ENCODE measurements around the gene ANKK1. TPM values are rescaled to one million over a fixed set of nuclear protein-coding genes. Genes with fewer than 3 reads are reported as not detected.
A peak's percentile ranks its signal among the peaks of the same experiment; 100 is the strongest.

The ANKK1 gene
- total RNA-seq, 1 donor from 2014 or later: 0.18 TPM

- no peaks in the 10 kb centered on the region for H3K9me3 Mint-ChIP-seq (ENCODE audit: unreplicated experiment)
- H3K27me3 Mint-ChIP-seq (ENCODE audit: unreplicated experiment): no peaks in the 10 kb centered on the region
- H3K27ac Mint-ChIP-seq (ENCODE audit: unreplicated experiment): no peak overlapping the region
- H3K4me1 Mint-ChIP-seq (ENCODE audit: unreplicated experiment): peaks cover 2% of the 10 kb centered on the region
- DNase-seq (ENCODE audit: low spot score): no peak
- H3K4me3 Mint-ChIP-seq (ENCODE audit: unreplicated experiment): no peak overlapping the region
- no peaks in the 10 kb centered on the region for H3K36me3 Mint-ChIP-seq (ENCODE audit: low read depth, unreplicated experiment)
- TF ChIP-seq CTCF (IDR thresholded peaks at IDR 0.05; ENCODE audit: unreplicated experiment): no peak
Observed at GRCh38 chr11:113376156-113376555, 11.4 kb upstream of the ANKK1 start.

DNA sequence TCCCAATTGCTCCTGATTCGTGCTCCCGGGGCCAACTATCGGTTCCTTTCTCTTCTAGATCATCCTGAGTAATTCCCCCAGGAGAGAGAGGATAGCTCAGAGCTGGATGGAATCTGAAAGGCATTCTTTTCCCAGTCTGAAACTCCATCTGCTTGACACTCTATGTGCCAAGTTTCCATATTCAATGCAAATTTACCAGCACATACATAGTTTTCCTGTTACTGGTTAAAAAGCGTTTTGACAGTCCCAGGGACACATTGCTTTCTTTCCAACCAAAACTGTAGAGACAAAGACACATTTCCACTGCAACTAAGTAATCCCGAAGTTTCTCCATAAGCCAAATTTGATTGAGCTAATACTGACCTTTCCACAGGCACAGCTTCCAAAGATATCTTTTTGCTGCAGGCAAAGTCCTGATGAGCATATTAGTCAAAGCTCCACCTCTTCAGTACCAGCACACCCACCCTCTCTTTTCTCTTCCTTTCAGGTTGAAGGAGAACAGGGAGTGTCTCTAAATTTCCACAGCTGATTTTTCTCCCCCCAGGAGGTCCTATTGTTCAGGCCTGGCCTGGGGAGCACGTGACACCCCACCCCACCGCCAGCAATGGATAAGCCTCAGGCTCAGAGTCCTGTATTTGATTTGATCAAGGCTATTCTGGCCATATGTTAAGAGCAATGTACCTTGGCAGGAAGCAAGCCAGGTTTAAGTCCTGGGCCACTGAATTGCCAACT is 9.7 kb upstream of the ANKK1 start:
- Mint-ChIP-seq H3K9me3 (ENCODE audit: unreplicated experiment) (no peaks in the 10 kb centered on the region), H3K27me3 (ENCODE audit: unreplicated experiment) (no peaks in the 10 kb centered on the region), H3K27ac (ENCODE audit: unreplicated experiment) (no peak overlapping the region), H3K4me1 (ENCODE audit: unreplicated experiment) (peaks cover 2% of the 10 kb centered on the region), H3K4me3 (ENCODE audit: unreplicated experiment) (no peak overlapping the region), H3K36me3 (ENCODE audit: low read depth, unreplicated experiment) (no peaks in the 10 kb centered on the region)
- DNase-seq (ENCODE audit: low spot score): no peak
- no peak for TF ChIP-seq CTCF (IDR thresholded peaks at IDR 0.05; ENCODE audit: unreplicated experiment)

DNA sequence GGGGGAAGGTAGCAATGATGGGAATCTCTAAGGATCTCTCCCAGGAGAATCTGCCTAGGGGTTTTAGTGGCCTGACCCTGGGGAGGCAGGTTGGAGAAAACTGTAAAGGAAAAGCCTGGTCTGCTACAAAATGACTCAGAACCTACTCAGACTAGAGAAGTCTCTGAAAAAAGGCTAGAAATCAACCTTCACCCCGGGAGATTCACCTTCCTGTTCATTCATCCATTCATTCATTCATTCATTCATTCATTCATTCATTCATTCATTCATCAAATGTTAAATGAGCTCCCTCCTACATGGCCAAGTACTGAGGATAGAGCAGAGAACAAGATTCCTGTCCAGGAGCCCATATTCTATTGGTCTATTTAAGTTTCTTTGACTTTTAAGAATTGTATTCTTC is 8.9 kb upstream of the ANKK1 start:
- H3K4me3 Mint-ChIP-seq (ENCODE audit: unreplicated experiment): no peak overlapping the region
- H3K27ac Mint-ChIP-seq (ENCODE audit: unreplicated experiment): no peak overlapping the region
- TF ChIP-seq CTCF (IDR thresholded peaks at IDR 0.05; ENCODE audit: unreplicated experiment): no peak
- no peak for DNase-seq (ENCODE audit: low spot score)
- no peaks in the 10 kb centered on the region for H3K27me3 Mint-ChIP-seq (ENCODE audit: unreplicated experiment)
- H3K4me1 Mint-ChIP-seq (ENCODE audit: unreplicated experiment): peaks cover 2% of the 10 kb centered on the region
- H3K9me3 Mint-ChIP-seq (ENCODE audit: unreplicated experiment): no peaks in the 10 kb centered on the region
- H3K36me3 Mint-ChIP-seq (ENCODE audit: low read depth, unreplicated experiment): no peaks in the 10 kb centered on the region

DNA sequence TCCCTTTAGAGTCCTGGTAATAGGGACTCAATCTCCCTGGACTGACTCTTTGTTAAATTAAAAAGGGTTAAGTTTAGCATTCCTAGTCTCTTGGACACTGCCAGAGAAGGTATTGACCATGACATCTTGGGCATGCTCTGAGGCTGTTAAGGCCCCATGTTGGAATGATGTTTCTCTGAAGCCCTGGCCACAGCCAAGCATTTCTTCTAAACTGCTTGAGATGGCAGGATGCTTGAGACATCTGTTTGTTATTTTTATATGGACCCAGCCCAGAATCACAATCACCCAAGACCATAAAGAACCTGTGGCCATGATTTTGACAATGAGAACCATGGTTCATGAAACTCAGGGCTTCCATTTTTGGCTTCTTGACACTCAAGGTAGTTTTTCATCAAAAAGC is 5.5 kb upstream of the ANKK1 start:
- Mint-ChIP-seq H3K9me3 (ENCODE audit: unreplicated experiment) (no peaks in the 10 kb centered on the region), H3K4me3 (ENCODE audit: unreplicated experiment) (no peak overlapping the region), H3K27me3 (ENCODE audit: unreplicated experiment) (peaks cover under 1% of the 10 kb centered on the region), H3K4me1 (ENCODE audit: unreplicated experiment) (peaks cover 21% of the 10 kb centered on the region), H3K27ac (ENCODE audit: unreplicated experiment) (no peak overlapping the region), H3K36me3 (ENCODE audit: low read depth, unreplicated experiment) (no peaks in the 10 kb centered on the region)
- TF ChIP-seq CTCF (IDR thresholded peaks at IDR 0.05; ENCODE audit: unreplicated experiment): no peak
- no peak for DNase-seq (ENCODE audit: low spot score)

DNA sequence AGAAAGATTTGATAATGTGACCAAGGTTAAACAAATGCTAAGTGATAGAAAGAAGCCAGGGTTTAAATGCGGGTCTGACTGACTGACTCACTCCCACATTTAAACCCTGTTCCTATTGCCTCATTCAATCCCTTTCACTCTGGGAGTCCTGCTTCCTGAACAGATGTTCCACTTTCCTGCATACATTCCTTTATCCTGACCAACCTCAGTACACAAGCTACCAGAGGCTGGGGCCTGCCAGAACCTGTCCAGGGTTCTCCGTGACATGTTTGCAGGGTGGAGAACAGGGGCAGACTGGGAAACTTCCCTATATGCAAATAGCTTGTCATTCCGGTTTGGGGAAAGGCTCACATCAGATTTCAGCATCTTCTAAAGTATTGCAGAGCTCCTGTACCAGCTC is 3.0 kb upstream of the ANKK1 start:
- DNase-seq (ENCODE audit: low spot score): peak; percentile 45
- H3K27ac Mint-ChIP-seq (ENCODE audit: unreplicated experiment): peak overlapping the region; percentile 85
- H3K4me3 Mint-ChIP-seq (ENCODE audit: unreplicated experiment): no peak overlapping the region
- H3K27me3 Mint-ChIP-seq (ENCODE audit: unreplicated experiment): peaks cover 1% of the 10 kb centered on the region
- TF ChIP-seq CTCF (IDR thresholded peaks at IDR 0.05; ENCODE audit: unreplicated experiment): no peak
- peaks cover 19% of the 10 kb centered on the region for H3K4me1 Mint-ChIP-seq (ENCODE audit: unreplicated experiment)
- no peaks in the 10 kb centered on the region for H3K9me3 Mint-ChIP-seq (ENCODE audit: unreplicated experiment)
- no peaks in the 10 kb centered on the region for H3K36me3 Mint-ChIP-seq (ENCODE audit: low read depth, unreplicated experiment)
